Activated naive CD8-positive, alpha-beta T cell (primary cell): ENCODE data around the gene OVOL1.

Source experiments
- H3K27ac Mint-ChIP-seq: one replicate; pipeline ENCODE4 v1.8.0; 2021; ENCODE audit warnings: mixed read lengths
- H3K27me3 Mint-ChIP-seq: one replicate; pipeline ENCODE4 v1.8.0; 2021; ENCODE audit warnings: mixed read lengths
- H3K36me3 Mint-ChIP-seq: one replicate; pipeline ENCODE4 v1.8.0; 2021; ENCODE audit warnings: mixed read lengths
- H3K4me1 Mint-ChIP-seq: one replicate; pipeline ENCODE4 v1.8.0; 2021; ENCODE audit warnings: low read depth, mixed read lengths
- H3K4me3 Mint-ChIP-seq: one replicate; pipeline ENCODE4 v1.8.0; 2021; ENCODE audit warnings: mild to moderate bottlenecking, mixed read lengths
- H3K9me3 Mint-ChIP-seq: one replicate; pipeline ENCODE4 v1.8.0; 2021; ENCODE audit warnings: low read depth, mixed read lengths

OVOL1 gene

DNA sequence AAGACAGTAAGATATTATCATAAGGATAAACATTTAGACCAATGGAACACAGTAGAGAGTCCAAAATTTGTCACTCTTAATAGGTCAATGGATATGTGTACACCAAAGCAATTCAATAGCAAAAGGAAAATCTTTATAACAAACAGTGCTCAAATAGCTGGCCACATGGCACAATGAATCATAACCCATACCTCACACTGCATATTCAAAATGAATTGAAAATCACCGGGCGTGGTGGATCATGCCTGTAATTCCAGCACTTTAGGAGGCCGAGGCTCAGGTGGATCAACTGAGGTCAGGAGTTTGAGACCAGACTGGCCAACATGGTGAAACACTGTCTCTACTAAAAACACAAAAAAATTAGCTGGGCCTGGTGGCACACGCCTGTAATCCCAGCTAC is 55.3 kb downstream of the OVOL1 start:
- Mint-ChIP-seq H3K9me3 (no peaks in the 10 kb centered on the region), H3K27ac (no peak overlapping the region), H3K36me3 (no peaks in the 10 kb centered on the region), H3K4me1 (no peaks in the 10 kb centered on the region), H3K4me3 (no peak overlapping the region), H3K27me3 (no peaks in the 10 kb centered on the region)

GRCh38 chr11:65843811-65844210 is 56.9 kb downstream of the OVOL1 start:
- H3K27ac Mint-ChIP-seq = no peak overlapping the region
- H3K27me3 Mint-ChIP-seq = no peaks in the 10 kb centered on the region
- no peaks in the 10 kb centered on the region for H3K9me3 Mint-ChIP-seq
- H3K4me1 Mint-ChIP-seq = no peaks in the 10 kb centered on the region
- H3K36me3 Mint-ChIP-seq = no peaks in the 10 kb centered on the region
- no peak overlapping the region for H3K4me3 Mint-ChIP-seq

DNA sequence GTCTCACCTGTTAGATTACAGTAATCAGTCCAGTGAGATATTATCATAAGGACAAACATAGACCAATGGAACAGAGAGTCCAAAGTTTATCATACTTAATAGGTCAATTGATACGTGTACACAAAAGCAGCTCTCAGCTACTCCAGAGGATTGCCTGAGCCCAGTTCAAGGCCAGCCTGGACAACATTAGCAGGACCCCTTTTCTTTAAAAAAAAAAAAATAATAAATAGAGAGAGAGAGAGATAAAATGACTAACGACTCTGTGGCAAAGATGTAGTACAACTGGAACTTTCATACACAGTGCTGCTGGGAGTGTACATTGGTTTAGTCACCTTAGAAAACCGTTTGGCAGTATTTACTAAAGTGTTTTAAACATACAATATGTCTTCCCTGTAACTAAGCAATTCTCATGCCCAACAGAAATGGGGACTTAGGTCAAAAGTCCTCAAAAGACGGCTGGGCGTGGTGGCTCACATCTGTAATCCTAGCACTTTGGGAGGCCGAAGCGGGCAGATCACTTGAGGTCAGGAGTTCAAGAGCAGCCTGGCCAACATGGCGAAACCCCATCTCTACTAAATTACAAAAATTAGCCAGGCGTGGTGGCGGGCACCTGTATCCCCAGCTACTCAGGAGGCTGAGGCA is 57.5 kb downstream of the OVOL1 start:
- Mint-ChIP-seq H3K4me1 (no peaks in the 10 kb centered on the region), H3K27ac (no peak overlapping the region), H3K27me3 (no peaks in the 10 kb centered on the region), H3K4me3 (no peak overlapping the region), H3K36me3 (no peaks in the 10 kb centered on the region), H3K9me3 (no peaks in the 10 kb centered on the region)
